Smooth muscle cell of bladder (primary cell): Measurements from ENCODE around the gene KCNH8. TPM values are rescaled to one million over a fixed set of nuclear protein-coding genes. Genes with fewer than 3 reads are reported as not detected.

Source experiments
- total RNA-seq: library from RNA; depleted of rRNA; stranded (reverse); fragments of >200 nt; gene quantifications from 2 replicates; pipeline ENCODE4 v1.2.3, GENCODE V29; 2014

KCNH8 gene
- under 0.01 TPM in 1 of 2 replicates, not detected in the other for total RNA-seq

GRCh38 chr3:19147905-19148767 is at the start of gene KCNH8:
Gene KCNH8 (plus strand): TSS chr3:19148510. CDS start chr3:19148720, 210 bp downstream.

